Measurements from ENCODE around the gene EIF5A.

EIF5A gene

GRCh38 chr17:7340179-7340578, 32.8 kb downstream of the EIF5A start:
- Histone ChIP-seq H3K9me2 (replicated peaks; ENCODE audit: insufficient read depth, low read length) (no peaks in the 10 kb centered on the region), H3K4me3 (ENCODE audit: low read length) (no peak overlapping the region), H3K79me2 (ENCODE audit: low read length) (peaks cover 24% of the 10 kb centered on the region), H3F3A (ENCODE audit: insufficient read depth, low read length) (0 out of 2 replicates have a peak, but pooled peaks cover 3% of the 10 kb centered on the region), H3K4me2 (ENCODE audit: low read depth, low read length) (no peak overlapping the region), H2AFZ (ENCODE audit: low read length) (no peak overlapping the region), H3K9ac (ENCODE audit: low read length) (no peak overlapping the region), H3K27me3 (replicated peaks; ENCODE audit: insufficient read depth, low read length) (no peaks in the 10 kb centered on the region), H3K27ac (ENCODE audit: low read length) (no peak overlapping the region), H3K4me1 (ENCODE audit: low read length) (peaks cover 3% of the 10 kb centered on the region; the same call in 1 of the 2 replicates), H3K9me3 (replicated peaks; ENCODE audit: insufficient read depth, low read length) (no peaks in the 10 kb centered on the region), H4K20me1 (ENCODE audit: insufficient read depth, low read length) (no peaks in the 10 kb centered on the region), H3K36me3 (replicated peaks; ENCODE audit: insufficient read depth, low read length) (no peaks in the 10 kb centered on the region)
- no peak for DNase-seq
- TF ChIP-seq EZH2phosphoT487 (IDR thresholded peaks at IDR 0.05; ENCODE audit: low read length) (no peak), EZH2 (optimal IDR thresholded peaks at IDR 0.05; ENCODE audit: low read depth, low read length) (no peak), CTCF (IDR thresholded peaks at IDR 0.05; ENCODE audit: low read length) (no peak)

DNA sequence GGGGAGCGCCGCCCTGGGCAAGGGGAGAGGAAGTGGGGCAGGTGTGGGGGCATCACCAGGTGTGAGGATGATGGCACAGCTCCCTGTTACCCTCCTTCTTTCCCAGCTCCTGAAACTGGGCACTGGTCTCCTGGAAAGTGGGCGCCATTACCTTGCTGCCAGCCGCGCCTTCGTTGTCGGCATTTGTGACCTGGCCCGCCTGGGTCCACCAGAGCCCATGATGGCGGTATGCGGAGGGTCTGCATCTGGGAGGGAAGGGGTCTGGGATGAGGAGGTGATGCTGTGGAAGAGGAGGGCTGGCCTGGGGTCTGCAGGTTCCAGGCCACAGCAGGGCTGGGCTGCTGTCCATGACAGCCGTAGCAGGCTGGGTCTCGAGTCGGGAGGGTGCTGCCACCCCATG, 34.4 kb downstream of the EIF5A start:
- no peaks in the 10 kb centered on the region for H4K20me1 ChIP-seq (ENCODE audit: insufficient read depth, low read length)

DNA sequence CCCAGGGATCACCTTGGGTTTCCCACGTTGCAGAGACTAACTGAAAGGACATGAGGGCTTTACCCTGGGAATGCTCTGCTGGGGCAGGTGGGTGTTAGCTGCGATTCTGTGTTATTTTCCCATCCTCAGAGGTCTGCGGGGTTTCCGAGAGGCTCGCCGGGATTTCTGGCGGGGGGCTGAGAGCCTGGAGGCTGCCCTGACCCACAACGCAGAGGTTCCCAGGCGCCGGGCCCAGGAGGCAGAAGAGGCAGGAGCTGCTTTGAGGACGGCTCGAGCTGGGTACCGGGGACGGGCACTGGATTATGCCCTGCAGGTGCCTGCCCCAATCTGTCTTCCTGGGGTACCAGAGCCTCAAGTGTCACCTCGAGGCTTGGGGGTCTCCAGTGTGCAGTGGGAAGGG, 35.8 kb downstream of the EIF5A start:
- Histone ChIP-seq H3K27ac (ENCODE audit: low read length) (no peak overlapping the region), H3K27me3 (replicated peaks; ENCODE audit: insufficient read depth, low read length) (no peaks in the 10 kb centered on the region), H3K36me3 (replicated peaks; ENCODE audit: insufficient read depth, low read length) (no peaks in the 10 kb centered on the region), H2AFZ (ENCODE audit: low read length) (no peak overlapping the region), H3K9ac (ENCODE audit: low read length) (no peak overlapping the region), H3F3A (ENCODE audit: insufficient read depth, low read length) (no peaks in the 10 kb centered on the region), H3K79me2 (ENCODE audit: low read length) (0 out of 2 replicates have a peak, but pooled peaks cover 6% of the 10 kb centered on the region), H3K4me3 (ENCODE audit: low read length) (no peak overlapping the region), H3K4me1 (ENCODE audit: low read length) (no peaks in the 10 kb centered on the region), H3K9me2 (replicated peaks; ENCODE audit: insufficient read depth, low read length) (no peaks in the 10 kb centered on the region), H3K4me2 (ENCODE audit: low read depth, low read length) (no peak overlapping the region), H4K20me1 (ENCODE audit: insufficient read depth, low read length) (no peaks in the 10 kb centered on the region), H3K9me3 (replicated peaks; ENCODE audit: insufficient read depth, low read length) (no peaks in the 10 kb centered on the region)
- no peak for TF ChIP-seq EZH2phosphoT487 (IDR thresholded peaks at IDR 0.05; ENCODE audit: low read length)
- DNase-seq = no peak

More for the DNA sequence above, 34.4 kb downstream of the EIF5A start:
- Histone ChIP-seq H3F3A (ENCODE audit: insufficient read depth, low read length) (0 out of 2 replicates have a peak, but pooled peaks cover 3% of the 10 kb centered on the region), H3K79me2 (ENCODE audit: low read length) (peaks cover 18% of the 10 kb centered on the region), H3K9me2 (replicated peaks; ENCODE audit: insufficient read depth, low read length) (no peaks in the 10 kb centered on the region), H3K36me3 (replicated peaks; ENCODE audit: insufficient read depth, low read length) (no peaks in the 10 kb centered on the region), H3K9ac (ENCODE audit: low read length) (no peak overlapping the region), H3K27ac (ENCODE audit: low read length) (no peak overlapping the region), H3K27me3 (replicated peaks; ENCODE audit: insufficient read depth, low read length) (no peaks in the 10 kb centered on the region), H3K4me1 (ENCODE audit: low read length) (no peaks in the 10 kb centered on the region), H3K4me2 (ENCODE audit: low read depth, low read length) (no peak overlapping the region), H3K9me3 (replicated peaks; ENCODE audit: insufficient read depth, low read length) (no peaks in the 10 kb centered on the region), H2AFZ (ENCODE audit: low read length) (no peak overlapping the region), H3K4me3 (ENCODE audit: low read length) (no peak overlapping the region)
- TF ChIP-seq EZH2 (optimal IDR thresholded peaks at IDR 0.05; ENCODE audit: low read depth, low read length) (no peak), CTCF (IDR thresholded peaks at IDR 0.05; ENCODE audit: low read length) (no peak), EZH2phosphoT487 (IDR thresholded peaks at IDR 0.05; ENCODE audit: low read length) (no peak)
- DNase-seq = no peak

GRCh38 chr17:7346761-7347614, 39.6 kb downstream of the EIF5A start:
- Histone ChIP-seq H3F3A (ENCODE audit: insufficient read depth, low read length) (0 out of 2 replicates have a peak, but pooled peaks cover 6% of the 10 kb centered on the region), H3K36me3 (replicated peaks; ENCODE audit: insufficient read depth, low read length) (no peaks in the 10 kb centered on the region), H3K9me3 (replicated peaks; ENCODE audit: insufficient read depth, low read length) (no peaks in the 10 kb centered on the region), H2AFZ (ENCODE audit: low read length) (no peak overlapping the region), H3K79me2 (ENCODE audit: low read length) (no peaks in the 10 kb centered on the region), H3K27me3 (replicated peaks; ENCODE audit: insufficient read depth, low read length) (no peaks in the 10 kb centered on the region), H3K4me2 (ENCODE audit: low read depth, low read length) (no peak overlapping the region), H3K9ac (ENCODE audit: low read length) (no peak overlapping the region), H3K9me2 (replicated peaks; ENCODE audit: insufficient read depth, low read length) (no peaks in the 10 kb centered on the region), H3K27ac (ENCODE audit: low read length) (no peak overlapping the region), H3K4me3 (ENCODE audit: low read length) (no peak overlapping the region), H4K20me1 (ENCODE audit: insufficient read depth, low read length) (no peaks in the 10 kb centered on the region), H3K4me1 (ENCODE audit: low read length) (peaks cover 5% of the 10 kb centered on the region; the same call in 1 of the 2 replicates)
- DNase-seq = no peak
- TF ChIP-seq EZH2 (optimal IDR thresholded peaks at IDR 0.05; ENCODE audit: low read depth, low read length) (no peak), EZH2phosphoT487 (IDR thresholded peaks at IDR 0.05; ENCODE audit: low read length) (no peak), CTCF (IDR thresholded peaks at IDR 0.05; ENCODE audit: low read length) (no peak)
